G401 (cell line): ENCODE data around the gene FILIP1. TPM values are rescaled to one million over a fixed set of nuclear protein-coding genes. Genes with fewer than 3 reads are reported as not detected.
A peak's percentile ranks its signal among the peaks of the same experiment; 100 is the strongest.
"Not testable (repeated sequence)": the region's sequence is repeated elsewhere in the genome, so short reads cannot be mapped to it uniquely, and the experiment has no call there.

Experiments used
- DNase-seq: peaks from one replicate; pipeline ENCODE4 v3.0.0-alpha.2; 2015; ENCODE audit warnings: low spot score
- in situ Hi-C: cut with HindIII; loops from 2 replicates; pipeline ENCODE4 v1.10.0; 2016; ENCODE audit warnings: low sequenced_read_pairs, mixed read lengths
- total RNA-seq: library from RNA; depleted of rRNA; stranded (reverse); fragments of >200 nt; shearing (Covaris generic); gene quantifications from 2 replicates; pipeline ENCODE4 v1.2.3, GENCODE V29; 2014

FILIP1 gene
- total RNA-seq, 1 experiment from 2014 or later, result not detected

- in situ Hi-C loops, result no loop called here
- no peak for DNase-seq
These were observed 68.7 kb downstream of the FILIP1 start for GRCh38 chr6:75424618-75425548.

GRCh38 chr6:75423386-75423785, 70.2 kb downstream of the FILIP1 start:
- in situ Hi-C loops, result no loop called here

GRCh38 chr6:75422024-75422639, 71.5 kb downstream of the FILIP1 start:
- in situ Hi-C loops, result no loop called here
- no peak for DNase-seq

More at GRCh38 chr6:75423386-75423785, 70.2 kb downstream of the FILIP1 start:
- no peak for DNase-seq

GRCh38 chr6:75421316-75422023, 72.1 kb downstream of the FILIP1 start:
- in situ Hi-C loops, result no loop called here
- no peak for DNase-seq

- no peak for DNase-seq
- in situ Hi-C loops, result no loop called here
These were observed 73.6 kb downstream of the FILIP1 start for GRCh38 chr6:75419980-75420379.

GRCh38 chr6:75419416-75419815, 74.2 kb downstream of the FILIP1 start:
- no peak for DNase-seq
- in situ Hi-C loops, result no loop called here

- DNase-seq, result no peak
- in situ Hi-C loops, result no loop called here
These were observed 75.4 kb downstream of the FILIP1 start for GRCh38 chr6:75418233-75418632.

- DNase-seq, result no peak
- in situ Hi-C loops, result no loop called here
These were observed 77.2 kb downstream of the FILIP1 start for GRCh38 chr6:75416443-75416842.

- no peak for DNase-seq
- in situ Hi-C loops, result no loop called here
These were observed 77.8 kb downstream of the FILIP1 start for GRCh38 chr6:75415804-75416203.

GRCh38 chr6:75414445-75415021, 79.1 kb downstream of the FILIP1 start:
- in situ Hi-C loops, result no loop called here

GRCh38 chr6:75412969-75413662, 80.5 kb downstream of the FILIP1 start:
- DNase-seq, result no peak
- in situ Hi-C loops, result no loop called here

More at GRCh38 chr6:75414445-75415021, 79.1 kb downstream of the FILIP1 start:
- no peak for DNase-seq

- in situ Hi-C loops, result not testable (repeated sequence)
These were observed 83.0 kb downstream of the FILIP1 start for GRCh38 chr6:75410564-75410963.

GRCh38 chr6:75409928-75410327, 83.7 kb downstream of the FILIP1 start:
- no peak for DNase-seq
- in situ Hi-C loops, result no loop called here

More at GRCh38 chr6:75410564-75410963, 83.0 kb downstream of the FILIP1 start:
- not testable (repeated sequence) for DNase-seq

GRCh38 chr6:75409286-75409685, 84.3 kb downstream of the FILIP1 start:
- in situ Hi-C loops, result no loop called here
- no peak for DNase-seq

GRCh38 chr6:75403563-75404080, 90.0 kb downstream of the FILIP1 start:
- DNase-seq, result no peak
- in situ Hi-C loops, result no loop called here

GRCh38 chr6:75402296-75402695, 91.3 kb downstream of the FILIP1 start:
- in situ Hi-C loops, result no loop called here
- DNase-seq, result peak; percentile 2

- in situ Hi-C loops, result no loop called here
- DNase-seq, result no peak
These were observed 95.7 kb downstream of the FILIP1 start for GRCh38 chr6:75397656-75398465.

- no peak for DNase-seq
- in situ Hi-C loops, result no loop called here
These were observed 96.4 kb downstream of the FILIP1 start for GRCh38 chr6:75397171-75397570.
